SU-DHL-6 (cell line): Measurements from ENCODE around the gene AFAP1.

Experiments
- H2AFZ ChIP-seq: fragments of 200-600 bp; sonication (generic); 2 replicates; pipeline ENCODE4 v1.6.1; 2014; ENCODE audit warnings: low read depth, mild to moderate bottlenecking, moderate library complexity, mixed read lengths, antibody characterized with exemption, low read length; ENCODE audit not compliant: severe bottlenecking
- H3F3A ChIP-seq: fragments of 200-600 bp; shearing (Covaris generic); 2 replicates; pipeline ENCODE4 v1.6.0; 2016; ENCODE audit warnings: antibody characterized with exemption, mild to moderate bottlenecking; ENCODE audit not compliant: insufficient read depth
- H3K27ac ChIP-seq: fragments of 200-600 bp; sonication (generic); 2 replicates; pipeline ENCODE4 v1.5.1; 2016; ENCODE audit warnings: low read depth, mild to moderate bottlenecking, low read length, moderate library complexity, mixed read lengths
- H3K27me3 ChIP-seq: fragments of 200-600 bp; sonication (generic), shearing (Covaris generic); 2 replicates; pipeline ENCODE4 v1.6.0; 2014; ENCODE audit warnings: mild to moderate bottlenecking, low read length
- H3K36me3 ChIP-seq: fragments of 200-600 bp; sonication (generic); 2 replicates; pipeline ENCODE4 v1.6.1; 2014; ENCODE audit warnings: mild to moderate bottlenecking, low read length, mixed read lengths
- H3K4me2 ChIP-seq: fragments of 300-600, 200-600 bp; shearing (Covaris generic), sonication (generic); 2 replicates; pipeline ENCODE4 v1.6.0; 2014; ENCODE audit warnings: low read length, low read depth, mild to moderate bottlenecking; ENCODE audit not compliant: poor library complexity, severe bottlenecking
- H3K4me3 ChIP-seq: fragments of 200-600 bp; sonication (generic); 2 replicates; pipeline ENCODE4 v1.5.1; 2014; ENCODE audit warnings: antibody characterized with exemption, low read length, mild to moderate bottlenecking, mixed read lengths; ENCODE audit not compliant: insufficient read depth, poor library complexity, severe bottlenecking
- H3K79me2 ChIP-seq: fragments of 200-600 bp; sonication (generic); 2 replicates; pipeline ENCODE4 v1.6.1; 2014; ENCODE audit warnings: mild to moderate bottlenecking, low read length, moderate library complexity; ENCODE audit not compliant: insufficient read depth
- H3K9ac ChIP-seq: fragments of 200-600 bp; sonication (generic); 2 replicates; pipeline ENCODE4 v1.7.0; 2014; ENCODE audit warnings: mild to moderate bottlenecking, low read length
- H3K9me2 ChIP-seq: fragments of 200-600 bp; sonication (generic); replicated peaks from 2 replicates; pipeline ENCODE4 v1.6.1; 2014; ENCODE audit warnings: low read length; ENCODE audit not compliant: insufficient read depth
- H3K9me3 ChIP-seq: fragments of 200-600 bp; sonication (generic); 2 replicates; pipeline ENCODE4 v1.6.1; 2014; ENCODE audit warnings: low read length, mixed read lengths; ENCODE audit not compliant: insufficient read depth
- H4K20me1 ChIP-seq: fragments of 200-600 bp; sonication (generic); 2 replicates; pipeline ENCODE4 v1.6.1; 2014; ENCODE audit warnings: low read depth, mild to moderate bottlenecking, antibody characterized with exemption, low read length, moderate library complexity, mixed read lengths
- CTCF ChIP-seq: fragments of 200-600 bp; sonication (generic); IDR thresholded peaks from one replicate; pipeline ENCODE4 v1.5.1; 2017; ENCODE audit warnings: antibody characterized with exemption, mild to moderate bottlenecking, low read length, moderate library complexity; ENCODE audit not compliant: insufficient read depth, poor library complexity, severe bottlenecking
- EZH2phosphoT487 ChIP-seq: fragments of 200-600 bp; sonication (generic), shearing (Covaris generic); conservative IDR thresholded peaks from 2 replicates; pipeline ENCODE4 v1.6.1; 2018; ENCODE audit warnings: mild to moderate bottlenecking, antibody characterized with exemption, low read length, moderate library complexity, mixed read lengths

AFAP1 gene

GRCh38 chr4:7850489-7850888, 89.2 kb downstream of the AFAP1 start:
- H3F3A ChIP-seq: no peaks in the 10 kb centered on the region

GRCh38 chr4:7847206-7847605, 92.5 kb downstream of the AFAP1 start:
- no peak overlapping the region for H3K4me3 ChIP-seq
- no peaks in the 10 kb centered on the region for H3K36me3 ChIP-seq
- H3K27ac ChIP-seq: no peak overlapping the region
- H3F3A ChIP-seq: no peaks in the 10 kb centered on the region
- no peaks in the 10 kb centered on the region for H4K20me1 ChIP-seq
- H3K9me3 ChIP-seq: no peaks in the 10 kb centered on the region
- TF ChIP-seq CTCF (no peak), EZH2phosphoT487 (no peak)
- no peaks in the 10 kb centered on the region for H3K9me2 ChIP-seq
- no peaks in the 10 kb centered on the region for H3K27me3 ChIP-seq
- no peak overlapping the region for H3K4me2 ChIP-seq
- no peaks in the 10 kb centered on the region for H3K79me2 ChIP-seq
- no peak overlapping the region for H3K9ac ChIP-seq
- no peak overlapping the region for H2AFZ ChIP-seq

More at GRCh38 chr4:7850489-7850888, 89.2 kb downstream of the AFAP1 start:
- no peaks in the 10 kb centered on the region for H3K27me3 ChIP-seq
- H3K4me2 ChIP-seq: no peak overlapping the region
- H2AFZ ChIP-seq: no peak overlapping the region
- no peak overlapping the region for H3K27ac ChIP-seq
- H3K4me3 ChIP-seq: no peak overlapping the region
- no peaks in the 10 kb centered on the region for H3K36me3 ChIP-seq
- no peaks in the 10 kb centered on the region for H3K9me2 ChIP-seq
- no peak overlapping the region for H3K9ac ChIP-seq
- H4K20me1 ChIP-seq: no peaks in the 10 kb centered on the region
- no peak for TF ChIP-seq EZH2phosphoT487
- no peak for TF ChIP-seq CTCF
- H3K79me2 ChIP-seq: no peaks in the 10 kb centered on the region
- H3K9me3 ChIP-seq: no peaks in the 10 kb centered on the region

- no peaks in the 10 kb centered on the region for H4K20me1 ChIP-seq
- no peaks in the 10 kb centered on the region for H3K79me2 ChIP-seq
- H3F3A ChIP-seq: no peaks in the 10 kb centered on the region
- H2AFZ ChIP-seq: no peak overlapping the region
- no peaks in the 10 kb centered on the region for H3K36me3 ChIP-seq
- TF ChIP-seq CTCF (no peak), EZH2phosphoT487 (no peak)
- no peak overlapping the region for H3K27ac ChIP-seq
- no peak overlapping the region for H3K4me2 ChIP-seq
- no peak overlapping the region for H3K4me3 ChIP-seq
- no peak overlapping the region for H3K9ac ChIP-seq
- no peaks in the 10 kb centered on the region for H3K9me2 ChIP-seq
- H3K27me3 ChIP-seq: no peaks in the 10 kb centered on the region; the same call in 1 of the 2 replicates
- H3K9me3 ChIP-seq: no peaks in the 10 kb centered on the region
Measured at GRCh38 chr4:7845493-7846128, 94.0 kb downstream of the AFAP1 start.
